Thoracic aorta (tissue), 2 donors: ENCODE measurements around the gene ECT2. TPM values are rescaled to one million over a fixed set of nuclear protein-coding genes. Genes with fewer than 3 reads are reported as not detected.
"Not testable (repeated sequence)": the region's sequence is repeated elsewhere in the genome, so short reads cannot be mapped to it uniquely, and the experiment has no call there.

ENCODE experiments used
- ATAC-seq: fragments of 150-250 bp; one replicate; pipeline ENCODE4 v1.8.0; 2017; ENCODE audit warnings: low read depth; ENCODE audit not compliant: insufficient number of reproducible peaks, low FRiP score
- DNase-seq: peaks from one replicate; pipeline ENCODE4 v3.0.0-alpha.2; 2020; ENCODE audit warnings: low spot score
- H3K27ac ChIP-seq, 2 donors: fragments of 200-600 bp; sonication (generic); 1 replicate in 1 of 2; 2 replicates in 1 of 2; pipeline ENCODE4 v1.5.1; 2016; ENCODE audit warnings: mild to moderate bottlenecking in 2 of 2, moderate library complexity in 2 of 2
- H3K27me3 ChIP-seq: fragments of 200-600 bp; sonication (generic); replicated peaks from 2 replicates; pipeline ENCODE4 v1.6.0; 2016; ENCODE audit warnings: mild to moderate bottlenecking; ENCODE audit not compliant: insufficient read depth
- H3K36me3 ChIP-seq: fragments of 200-600 bp; sonication (generic); one replicate; pipeline ENCODE4 v1.5.1; 2016
- H3K4me1 ChIP-seq, 2 donors: fragments of 200-600 bp; sonication (generic); 1 replicate in 1 of 2; 2 replicates in 1 of 2; pipeline versions ENCODE4 v1.5.1 to v1.6.0; 2016; ENCODE audit warnings: low read depth in 2 of 2, mild to moderate bottlenecking in 1 of 2; ENCODE audit not compliant: control insufficient read depth in 1 of 2
- H3K4me3 ChIP-seq: fragments of 200-600 bp; sonication (generic); 2 replicates; pipeline ENCODE4 v1.5.1; 2016; ENCODE audit warnings: mild to moderate bottlenecking
- H3K9me3 ChIP-seq: fragments of 200-600 bp; sonication (generic); 2 replicates; pipeline ENCODE4 v1.5.1; 2016
- total RNA-seq, 2 donors: library from RNA; depleted of rRNA; stranded (reverse); fragments of >200 nt; gene quantifications; one replicate each; pipeline versions ENCODE4 v1.1.0 to v1.2.3, GENCODE V29; 2016
- TF ChIP-seq, protein P1 (sequence below): fragments of 200-600 bp; sonication (generic); IDR thresholded peaks from one replicate; pipeline ENCODE4 v1.5.1; 2019; ENCODE audit warnings: antibody characterized with exemption

The ECT2 gene
- total RNA-seq, 2 donors from 2014 or later: 4.5 to 14.0 TPM

DNA sequence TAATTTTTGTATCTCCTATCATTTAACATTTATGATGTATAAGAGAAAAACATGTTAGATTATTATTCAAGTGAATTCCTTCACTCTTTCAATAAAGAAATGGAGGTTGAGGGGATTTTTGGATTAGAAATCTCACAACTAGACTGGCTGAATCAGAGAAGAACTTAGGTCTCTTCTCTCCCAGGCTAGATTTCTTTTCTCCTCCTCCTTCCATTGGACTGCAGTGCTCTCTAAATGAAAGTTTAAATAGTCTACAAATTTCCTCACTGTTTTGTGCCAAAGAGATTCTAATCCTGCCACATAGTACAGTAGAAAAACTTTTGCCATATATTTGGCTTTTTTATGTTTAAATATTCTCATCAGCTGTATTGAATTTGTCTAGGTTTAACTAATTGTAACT is 65.8 kb downstream of the ECT2 start:
- ATAC-seq: no peak
- Histone ChIP-seq H3K9me3 (no peaks in the 10 kb centered on the region), H3K4me1 (no peaks in the 10 kb centered on the region), H3K27ac (no peak overlapping the region), H3K36me3 (no peaks in the 10 kb centered on the region), H3K4me3 (no peak overlapping the region), H3K27me3 (no peaks in the 10 kb centered on the region)
- TF ChIP-seq, protein P1, sequence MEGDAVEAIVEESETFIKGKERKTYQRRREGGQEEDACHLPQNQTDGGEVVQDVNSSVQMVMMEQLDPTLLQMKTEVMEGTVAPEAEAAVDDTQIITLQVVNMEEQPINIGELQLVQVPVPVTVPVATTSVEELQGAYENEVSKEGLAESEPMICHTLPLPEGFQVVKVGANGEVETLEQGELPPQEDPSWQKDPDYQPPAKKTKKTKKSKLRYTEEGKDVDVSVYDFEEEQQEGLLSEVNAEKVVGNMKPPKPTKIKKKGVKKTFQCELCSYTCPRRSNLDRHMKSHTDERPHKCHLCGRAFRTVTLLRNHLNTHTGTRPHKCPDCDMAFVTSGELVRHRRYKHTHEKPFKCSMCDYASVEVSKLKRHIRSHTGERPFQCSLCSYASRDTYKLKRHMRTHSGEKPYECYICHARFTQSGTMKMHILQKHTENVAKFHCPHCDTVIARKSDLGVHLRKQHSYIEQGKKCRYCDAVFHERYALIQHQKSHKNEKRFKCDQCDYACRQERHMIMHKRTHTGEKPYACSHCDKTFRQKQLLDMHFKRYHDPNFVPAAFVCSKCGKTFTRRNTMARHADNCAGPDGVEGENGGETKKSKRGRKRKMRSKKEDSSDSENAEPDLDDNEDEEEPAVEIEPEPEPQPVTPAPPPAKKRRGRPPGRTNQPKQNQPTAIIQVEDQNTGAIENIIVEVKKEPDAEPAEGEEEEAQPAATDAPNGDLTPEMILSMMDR: no peak
- no peak for DNase-seq

DNA sequence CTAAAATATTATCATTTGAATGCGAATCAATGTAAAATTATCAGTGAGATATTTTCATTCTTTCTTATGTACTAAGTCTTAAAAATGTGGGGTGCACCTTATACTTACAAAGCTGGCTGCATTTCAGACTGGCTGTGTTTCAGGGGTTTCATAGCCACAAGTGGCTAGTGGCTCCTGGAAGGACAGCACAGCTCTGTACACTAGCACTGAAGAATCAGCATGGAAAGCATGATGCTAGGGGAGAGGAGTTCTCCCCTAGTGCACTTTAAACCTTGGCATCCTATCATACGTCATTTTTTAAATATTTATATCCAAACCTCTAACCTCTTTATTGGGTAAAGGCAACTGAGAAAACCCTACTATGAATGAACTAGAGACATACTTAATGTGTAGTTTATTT is 66.4 kb downstream of the ECT2 start:
- ATAC-seq (no peak), DNase-seq (no peak)
- Histone ChIP-seq H3K36me3 (no peaks in the 10 kb centered on the region), H3K27me3 (no peaks in the 10 kb centered on the region), H3K4me1 (no peaks in the 10 kb centered on the region), H3K4me3 (no peak overlapping the region), H3K9me3 (no peaks in the 10 kb centered on the region), H3K27ac (no peak overlapping the region)
- TF ChIP-seq, protein P1: no peak

DNA sequence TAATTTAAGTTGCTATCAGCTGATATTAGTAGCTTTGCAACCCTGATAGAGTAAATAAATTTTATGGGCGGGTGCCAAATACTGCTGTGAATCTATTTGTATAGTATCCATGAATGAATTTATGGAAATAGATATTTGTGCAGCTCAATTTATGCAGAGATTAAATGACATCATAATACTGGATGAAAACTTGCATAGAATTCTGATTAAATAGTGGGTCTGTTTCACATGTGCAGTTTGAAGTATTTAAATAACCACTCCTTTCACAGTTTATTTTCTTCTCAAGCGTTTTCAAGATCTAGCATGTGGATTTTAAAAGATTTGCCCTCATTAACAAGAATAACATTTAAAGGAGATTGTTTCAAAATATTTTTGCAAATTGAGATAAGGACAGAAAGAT is 70.0 kb downstream of the ECT2 start:
- no peak for DNase-seq
- no peaks in the 10 kb centered on the region for H3K36me3 ChIP-seq
- TF ChIP-seq, protein P1: no peak
- ATAC-seq: no peak
- no peaks in the 10 kb centered on the region for H3K27me3 ChIP-seq
- no peaks in the 10 kb centered on the region for H3K4me1 ChIP-seq
- H3K27ac ChIP-seq: no peak overlapping the region
- no peak overlapping the region for H3K4me3 ChIP-seq
- no peaks in the 10 kb centered on the region for H3K9me3 ChIP-seq

DNA sequence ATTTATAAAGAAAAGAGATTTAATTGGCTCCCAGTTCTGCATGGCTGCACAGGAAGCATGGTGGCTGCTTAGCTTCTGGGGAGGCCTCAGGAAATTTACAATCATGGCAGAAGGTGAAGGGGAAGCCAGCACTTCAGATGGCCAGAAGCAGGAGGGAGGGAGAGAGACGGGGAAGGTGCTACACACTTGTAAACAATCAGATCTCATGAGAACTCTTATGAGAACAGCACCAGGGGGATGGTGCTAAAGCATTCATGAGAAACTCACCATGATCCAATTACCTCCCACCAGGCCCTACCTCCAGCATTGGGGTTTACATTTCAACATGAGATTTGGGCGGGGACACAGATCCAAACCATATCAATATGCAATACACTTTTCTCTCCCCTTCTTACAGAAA is 73.7 kb downstream of the ECT2 start:
- Histone ChIP-seq H3K4me3 (no peak overlapping the region), H3K27me3 (no peaks in the 10 kb centered on the region), H3K9me3 (no peaks in the 10 kb centered on the region), H3K4me1 (no peaks in the 10 kb centered on the region), H3K27ac (no peak overlapping the region), H3K36me3 (no peaks in the 10 kb centered on the region)
- ATAC-seq: no peak
- no peak for DNase-seq
- TF ChIP-seq, protein P1: no peak

DNA sequence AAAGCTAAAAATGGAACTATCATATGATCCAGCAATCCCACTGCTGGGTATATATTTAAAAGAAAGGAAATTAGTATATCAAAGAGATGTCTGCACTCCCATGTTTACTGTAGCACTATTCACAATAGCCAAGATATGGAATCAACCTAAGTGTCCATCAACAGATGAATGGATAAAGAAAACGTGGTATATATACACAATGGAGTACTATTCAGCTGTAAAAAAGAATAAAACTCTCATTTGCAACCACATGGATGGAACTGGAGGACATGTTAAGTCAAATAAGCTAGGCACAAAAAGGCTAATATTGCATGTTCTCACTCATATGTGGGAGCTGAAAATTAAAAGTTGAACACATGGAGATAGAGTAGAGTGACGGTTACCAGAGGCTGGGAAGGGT is 76.7 kb downstream of the ECT2 start:
- not testable (repeated sequence) for H3K36me3 ChIP-seq, H3K27me3 ChIP-seq, H3K9me3 ChIP-seq, ATAC-seq, H3K27ac ChIP-seq, DNase-seq, H3K4me3 ChIP-seq, H3K4me1 ChIP-seq

DNA sequence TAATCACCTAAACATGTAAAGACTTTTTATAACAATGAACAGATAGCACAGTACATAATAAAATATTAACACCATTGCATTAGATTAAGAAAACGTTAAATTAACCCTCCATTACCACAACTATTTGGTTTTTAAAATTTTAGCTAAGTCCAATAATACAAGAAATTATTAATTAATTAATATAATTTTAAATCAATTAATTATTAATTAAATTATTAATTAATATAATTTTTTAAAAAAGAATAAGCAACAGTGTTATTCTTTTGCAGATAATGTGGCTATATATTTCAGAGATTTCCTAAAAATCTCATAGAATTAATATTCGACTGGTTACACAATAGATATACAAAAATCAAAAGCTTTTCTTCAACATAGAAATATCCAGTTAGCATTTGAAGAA is 82.5 kb downstream of the ECT2 start:
- TF ChIP-seq, protein P1: no peak
- no peaks in the 10 kb centered on the region for H3K4me1 ChIP-seq
- H3K4me3 ChIP-seq: no peak overlapping the region
- no peaks in the 10 kb centered on the region for H3K27me3 ChIP-seq
- H3K27ac ChIP-seq: no peak overlapping the region
- DNase-seq: no peak
- H3K9me3 ChIP-seq: no peaks in the 10 kb centered on the region
- no peak for ATAC-seq
- no peaks in the 10 kb centered on the region for H3K36me3 ChIP-seq
